ENCODE data around the gene TTLL1.

The TTLL1 gene

DNA sequence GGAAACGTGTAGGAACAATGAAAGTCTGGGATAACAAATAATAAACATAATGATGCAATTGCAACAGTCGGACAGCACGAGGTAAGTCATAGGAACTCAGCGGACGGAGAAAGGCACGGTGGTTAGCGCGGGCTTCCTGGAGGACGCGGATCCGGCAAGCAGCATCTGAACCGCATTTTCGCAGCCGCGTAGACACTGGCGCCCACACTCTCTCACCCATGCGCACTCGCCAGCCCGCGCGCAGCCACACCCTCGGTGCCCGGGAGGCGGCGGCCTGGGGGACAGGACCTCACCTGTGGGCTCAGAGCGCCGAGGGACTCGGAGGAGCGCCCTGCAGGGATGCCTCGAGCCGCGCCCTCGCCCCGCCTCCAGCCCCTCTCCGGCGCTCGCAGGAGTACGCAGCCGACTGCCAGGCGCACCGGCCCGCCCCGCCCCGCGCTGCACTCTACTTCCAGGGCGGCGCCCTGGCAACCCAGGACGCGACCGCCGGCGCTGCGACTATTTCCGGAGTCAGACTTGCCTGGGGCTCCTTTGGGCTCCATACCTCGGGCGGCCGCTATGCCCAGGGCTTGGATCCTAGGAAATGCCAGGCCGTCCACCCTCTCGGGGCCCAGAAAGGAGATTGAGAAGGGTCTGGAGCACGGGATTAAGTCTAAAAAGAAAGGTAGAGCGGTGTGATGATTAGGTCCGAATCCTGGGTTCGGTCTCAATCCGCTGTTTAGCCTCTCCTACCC, at the start of gene TTLL1:
TSS of gene TTLL1 (minus strand) at position 408 of the 734 bp plus-strand sequence. CDS start 13,805 bp downstream, outside the sequence.
- DNase-seq (ENCODE audit: low read depth): peak; percentile 83

DNA sequence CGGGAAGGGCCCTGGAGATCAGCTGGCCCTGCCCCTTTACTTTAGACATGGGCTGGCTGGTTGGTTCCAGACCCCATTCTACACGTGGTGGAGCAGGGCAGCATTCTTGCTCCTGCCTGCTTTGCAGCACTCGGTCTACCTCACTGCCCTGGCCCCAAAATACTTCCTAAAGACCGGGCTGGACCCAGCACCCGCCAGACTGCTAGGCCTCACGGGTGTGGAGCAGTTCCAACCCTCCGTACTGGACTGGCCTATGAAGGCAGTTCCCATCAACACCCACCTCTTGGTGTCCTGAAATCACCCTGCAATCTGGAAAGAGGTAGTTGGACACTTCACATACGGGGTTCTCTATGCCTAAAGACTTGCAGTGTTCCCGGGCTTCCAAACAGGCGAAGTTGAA, 47.6 kb upstream of the TTLL1 start:
- DNase-seq (ENCODE audit: low read depth): no peak

DNA sequence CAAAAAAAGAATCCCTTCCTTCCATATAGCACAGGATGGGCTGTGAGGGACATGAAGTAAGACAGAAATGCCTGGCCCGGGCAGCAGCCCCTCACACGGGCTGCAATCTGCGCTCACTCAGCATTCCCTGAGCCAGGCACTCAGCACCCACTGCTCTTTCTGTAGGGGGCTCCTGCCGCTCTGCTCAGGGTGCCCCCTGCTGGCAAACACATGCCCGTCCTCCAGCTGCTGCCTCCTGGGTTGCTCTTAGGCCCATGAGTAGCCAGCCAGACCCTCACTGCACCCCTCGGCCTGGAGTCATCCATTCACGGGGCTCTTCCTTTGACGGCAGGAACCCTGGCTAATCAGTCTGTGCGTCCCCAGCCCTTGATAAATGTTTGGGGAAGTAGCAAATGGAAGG, 47.1 kb upstream of the TTLL1 start:
- no peak for DNase-seq (ENCODE audit: low read depth)

DNA sequence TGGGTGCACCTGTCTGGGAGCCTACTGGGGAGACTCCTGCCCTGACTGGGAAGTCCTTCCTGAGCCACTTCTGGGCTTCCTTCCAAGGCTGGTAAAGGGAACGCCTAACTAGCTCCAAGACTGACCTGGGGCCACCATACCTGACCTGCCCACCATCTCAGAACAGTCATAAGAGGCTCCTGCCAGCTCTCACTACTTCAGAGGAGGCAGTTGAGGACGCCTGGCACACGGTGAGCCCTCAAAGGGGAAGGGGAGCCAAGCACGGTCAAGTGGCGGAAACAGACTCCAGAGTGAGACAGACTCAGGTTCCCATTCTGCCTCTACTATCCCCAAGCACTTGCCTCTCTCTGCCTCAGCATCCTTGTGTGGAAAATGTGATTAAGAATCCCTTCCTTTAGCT, 46.4 kb upstream of the TTLL1 start:
- DNase-seq (ENCODE audit: low read depth): no peak

DNA sequence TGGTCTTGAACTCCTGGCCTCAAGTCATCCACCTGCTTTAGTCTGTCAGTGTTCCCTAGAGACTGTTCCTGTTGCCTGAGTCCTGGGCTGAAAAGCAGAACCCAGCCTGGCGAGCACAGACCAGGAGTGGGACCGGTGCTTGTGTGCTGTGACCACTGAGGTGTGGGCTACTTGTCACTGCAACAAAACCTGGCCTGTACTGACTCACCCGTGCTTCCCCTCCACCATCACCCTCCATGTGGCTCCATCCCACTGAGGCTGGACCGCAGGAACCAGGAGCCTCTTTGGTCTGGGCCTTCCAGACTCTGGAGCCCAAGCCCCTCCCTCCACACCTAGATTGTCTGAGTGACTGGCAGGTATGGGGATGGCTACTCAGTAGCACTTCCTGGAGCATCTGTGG, 45.4 kb upstream of the TTLL1 start:
- no peak for DNase-seq (ENCODE audit: low read depth)

DNA sequence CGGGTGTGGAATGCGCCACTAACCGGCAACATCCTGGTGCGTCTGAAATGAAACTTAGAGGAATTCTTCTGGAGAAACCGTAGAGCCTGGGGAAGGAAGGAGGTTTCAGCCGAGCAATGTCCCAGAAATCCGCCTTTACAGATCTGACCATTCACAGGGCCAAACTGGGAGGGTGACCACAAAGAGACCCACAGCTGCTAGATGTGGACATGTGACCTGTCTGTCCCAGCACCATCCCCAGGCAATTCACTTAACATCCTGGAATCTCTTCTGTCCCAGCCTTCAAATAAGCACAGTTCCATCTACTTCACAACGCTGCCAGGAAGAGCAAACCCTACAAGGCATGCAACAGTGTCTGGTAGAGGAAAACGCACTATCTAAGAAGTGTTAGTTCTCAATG, 44.2 kb upstream of the TTLL1 start:
- DNase-seq (ENCODE audit: low read depth): no peak

DNA sequence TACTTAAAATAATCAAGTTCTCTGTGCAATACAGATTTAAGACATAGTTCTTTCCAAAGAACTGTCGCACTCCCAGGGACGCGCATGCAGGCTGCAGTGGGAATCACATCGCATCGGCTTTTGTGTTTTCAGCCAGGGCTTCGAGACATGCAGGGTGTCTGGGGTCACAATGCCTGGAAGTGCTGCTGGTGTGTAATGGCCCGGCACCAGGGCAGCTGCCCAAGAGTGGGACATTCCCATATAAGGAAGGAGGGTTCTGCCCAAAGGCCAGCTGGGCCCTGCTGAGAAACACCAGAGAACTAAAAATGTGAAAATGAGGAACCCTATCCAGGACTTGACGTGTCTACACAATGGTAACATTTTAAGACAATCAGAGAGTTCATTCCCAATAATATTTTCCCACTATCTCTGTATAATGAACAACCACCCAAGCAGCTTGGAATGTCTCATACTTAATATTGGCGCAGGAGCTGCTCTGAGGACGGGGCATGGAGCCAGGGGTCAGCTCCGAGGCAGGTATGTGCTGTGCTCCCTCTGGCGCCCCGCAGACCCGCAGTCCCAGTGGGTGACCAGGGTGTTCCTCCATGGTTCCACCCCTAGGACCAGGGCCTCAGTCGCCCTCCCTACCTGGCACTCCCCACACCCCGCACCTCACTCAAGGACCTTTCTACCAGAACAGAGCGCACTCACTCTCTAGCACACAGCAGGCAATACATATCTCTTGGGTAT, 42.7 kb upstream of the TTLL1 start:
- no peak for DNase-seq (ENCODE audit: low read depth)

DNA sequence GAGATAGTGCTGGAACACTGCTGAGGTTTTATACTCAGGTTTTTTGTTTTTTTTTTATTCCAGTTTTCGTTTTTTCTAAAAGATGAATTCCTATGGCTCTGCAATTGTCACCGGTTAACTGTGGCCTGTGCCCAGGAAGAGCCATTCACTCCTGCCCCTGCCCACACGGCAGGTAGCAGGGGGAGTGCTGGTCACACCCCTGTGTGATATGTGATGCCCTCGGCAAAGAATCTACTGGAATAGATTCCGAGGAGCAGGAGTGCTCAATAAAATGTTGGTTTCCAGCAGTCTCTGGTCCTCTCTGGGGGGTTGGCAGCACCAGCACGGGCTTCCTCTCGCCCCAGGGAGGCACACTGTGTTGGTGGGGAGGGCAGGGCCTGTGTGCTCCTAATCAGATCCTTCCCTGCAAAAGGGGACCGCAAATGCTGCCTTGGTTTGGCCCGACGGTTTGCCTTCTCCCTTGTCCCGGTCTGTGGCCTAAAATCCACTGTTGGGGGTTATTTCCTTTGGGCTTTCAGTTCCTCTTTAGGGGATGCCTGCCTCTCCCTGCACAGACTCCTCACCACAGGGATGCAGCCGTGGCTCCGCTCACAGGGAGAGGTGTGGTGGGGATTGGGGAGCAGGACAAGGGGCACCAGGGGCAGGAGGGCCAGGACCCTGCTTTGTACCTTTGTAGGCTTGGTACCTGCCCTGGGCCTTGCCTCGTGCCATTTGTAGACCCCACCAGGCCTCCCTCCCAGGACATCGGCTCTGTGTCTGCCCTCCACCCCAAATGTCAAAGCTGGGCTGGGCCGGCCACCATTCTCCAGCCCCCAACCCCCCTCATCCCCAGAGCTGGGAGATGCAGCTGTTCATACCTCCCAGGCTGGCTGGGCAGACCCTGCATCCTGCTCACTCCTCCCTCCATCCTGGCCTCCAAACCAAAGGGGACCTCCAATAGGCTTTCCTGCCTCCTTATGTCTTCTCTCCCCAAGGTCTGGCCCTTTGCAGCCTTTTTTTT, 40.5 kb upstream of the TTLL1 start:
- no peak for DNase-seq (ENCODE audit: low read depth)

DNA sequence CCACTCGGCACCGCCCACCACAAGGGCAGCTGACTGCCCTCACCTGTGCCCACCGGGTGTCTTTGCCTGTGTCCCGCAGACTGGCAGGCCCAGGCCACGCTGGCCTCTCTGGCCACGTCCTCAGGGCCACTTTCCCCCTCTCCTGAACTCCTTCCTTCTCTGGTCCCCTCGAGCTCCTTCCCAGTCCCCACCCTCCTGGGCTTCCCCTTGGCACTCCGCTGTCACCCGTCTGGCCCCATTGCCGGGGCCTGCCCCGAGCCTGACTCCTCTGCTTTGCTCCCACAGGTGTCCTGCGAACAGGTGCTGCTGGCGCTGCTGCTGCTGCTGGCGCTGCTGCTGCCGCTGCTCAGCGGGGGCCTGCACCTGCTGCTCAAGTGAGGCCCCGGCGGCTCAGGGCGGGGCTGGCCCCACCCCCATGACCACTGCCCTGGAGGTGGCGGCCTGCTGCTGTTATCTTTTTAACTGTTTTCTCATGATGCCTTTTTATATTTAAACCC, 39.8 kb upstream of the TTLL1 start:
- no peak for DNase-seq (ENCODE audit: low read depth)

DNA sequence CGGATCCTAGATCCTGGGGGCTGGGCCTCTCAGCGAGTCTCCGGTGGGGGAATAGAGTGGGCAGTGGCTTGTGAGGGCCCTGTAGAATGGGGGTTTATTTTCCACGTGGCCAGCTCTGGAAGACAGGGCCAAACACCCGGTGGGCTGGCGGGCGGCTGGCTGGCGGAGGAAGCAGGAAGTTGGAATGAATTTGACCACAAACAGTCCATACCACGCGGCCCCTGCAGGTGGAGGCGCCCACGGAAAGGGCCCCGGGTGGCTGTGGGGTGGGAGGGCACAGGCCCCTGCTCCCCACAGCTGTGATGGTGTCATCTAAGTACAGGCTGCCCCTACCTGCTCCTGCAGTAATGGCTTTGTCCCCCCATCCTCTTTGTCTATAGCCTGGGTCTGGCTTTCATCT, 38.9 kb upstream of the TTLL1 start:
- DNase-seq (ENCODE audit: low read depth): no peak

DNA sequence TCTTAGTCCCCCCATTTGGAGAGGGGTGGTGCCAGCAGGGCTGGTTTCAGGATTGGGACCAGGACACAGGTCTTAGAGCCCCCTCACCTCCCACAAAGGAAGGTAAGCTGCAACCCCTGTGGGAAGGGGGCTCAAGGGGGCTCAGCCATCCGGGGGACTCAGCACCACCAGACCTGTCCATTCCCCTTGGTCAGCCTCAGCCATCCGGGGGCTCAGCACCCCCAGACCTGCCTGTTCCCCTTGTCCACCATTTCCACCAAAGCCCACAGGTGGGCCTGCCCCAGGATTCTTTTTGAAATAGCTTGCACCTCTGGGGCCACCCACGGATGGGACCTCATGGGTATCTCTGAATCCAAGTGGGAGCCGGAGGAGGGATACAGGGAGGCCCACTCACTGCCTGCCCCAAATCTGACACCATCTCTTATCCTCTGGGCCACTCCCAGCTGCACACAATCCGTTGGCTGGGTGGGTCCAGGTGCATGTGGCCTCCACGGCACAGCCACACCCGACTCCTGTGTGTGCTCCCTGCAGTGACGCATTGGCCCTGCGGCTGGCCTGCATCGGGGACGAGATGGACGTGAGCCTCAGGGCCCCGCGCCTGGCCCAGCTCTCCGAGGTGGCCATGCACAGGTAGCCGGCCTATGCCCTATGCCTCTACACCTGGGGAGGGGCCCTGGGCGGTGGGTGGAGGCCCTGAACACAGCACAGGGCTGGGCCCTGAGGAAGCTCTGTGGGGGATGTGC, 38.1 kb upstream of the TTLL1 start:
- no peak for DNase-seq (ENCODE audit: low read depth)

DNA sequence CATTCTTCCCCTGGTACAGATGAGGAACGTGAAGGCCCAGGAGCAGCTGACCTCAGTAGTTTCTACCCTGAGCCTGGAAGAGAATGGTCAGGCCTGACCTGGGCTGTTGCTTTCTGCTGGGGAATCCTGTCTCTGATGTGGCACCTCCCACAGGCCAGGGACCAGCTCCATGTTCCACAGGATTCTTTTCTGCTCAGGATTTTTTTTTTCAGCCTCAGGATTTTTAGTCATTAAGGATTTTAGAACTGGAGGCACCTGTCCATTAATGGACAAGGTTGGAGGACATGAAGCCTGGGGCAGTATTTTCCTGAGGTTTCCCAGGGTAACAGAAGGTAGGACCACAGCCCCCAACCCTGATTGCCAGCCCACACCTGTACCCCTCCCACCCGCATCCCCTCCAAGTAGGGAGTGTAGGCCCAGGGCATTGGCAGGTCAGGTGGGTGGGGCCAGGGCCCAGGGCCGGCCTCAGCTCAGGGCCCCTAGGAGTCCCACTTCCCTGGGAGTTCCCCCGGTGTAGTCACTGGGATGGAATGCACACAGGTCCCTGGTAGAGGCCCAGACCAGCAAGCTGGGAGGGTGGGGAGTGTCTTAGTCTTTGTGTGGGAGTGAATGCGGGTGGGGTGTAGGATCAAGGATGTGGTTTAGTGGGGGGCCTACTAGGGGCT, 37.4 kb upstream of the TTLL1 start:
- no peak for DNase-seq (ENCODE audit: low read depth)

DNA sequence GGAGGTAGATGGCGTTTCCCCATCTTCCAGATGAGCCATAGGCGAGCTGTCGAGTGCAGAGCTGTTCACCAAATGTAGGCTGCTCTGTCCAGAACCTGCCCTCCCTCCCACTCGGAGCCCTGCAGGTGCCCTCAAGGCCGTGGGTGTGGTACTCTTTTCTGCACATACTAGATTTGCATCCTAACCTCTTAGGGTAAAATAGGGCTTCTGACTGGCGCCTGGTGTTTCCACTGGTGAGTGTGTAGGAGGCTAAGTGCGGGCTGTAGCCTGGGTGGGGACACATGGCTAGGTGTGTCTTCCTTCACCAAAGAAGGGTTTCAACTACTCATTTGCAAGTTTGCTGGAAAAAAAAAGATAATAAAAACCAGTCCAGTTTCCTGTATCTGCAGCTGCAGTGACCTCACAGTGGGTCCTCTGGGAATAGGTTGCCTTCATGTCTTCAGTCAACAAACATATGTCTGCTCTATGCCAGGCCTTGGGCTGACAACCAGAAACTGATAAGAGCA, 29.8 kb upstream of the TTLL1 start:
- no peak for DNase-seq (ENCODE audit: low read depth)

DNA sequence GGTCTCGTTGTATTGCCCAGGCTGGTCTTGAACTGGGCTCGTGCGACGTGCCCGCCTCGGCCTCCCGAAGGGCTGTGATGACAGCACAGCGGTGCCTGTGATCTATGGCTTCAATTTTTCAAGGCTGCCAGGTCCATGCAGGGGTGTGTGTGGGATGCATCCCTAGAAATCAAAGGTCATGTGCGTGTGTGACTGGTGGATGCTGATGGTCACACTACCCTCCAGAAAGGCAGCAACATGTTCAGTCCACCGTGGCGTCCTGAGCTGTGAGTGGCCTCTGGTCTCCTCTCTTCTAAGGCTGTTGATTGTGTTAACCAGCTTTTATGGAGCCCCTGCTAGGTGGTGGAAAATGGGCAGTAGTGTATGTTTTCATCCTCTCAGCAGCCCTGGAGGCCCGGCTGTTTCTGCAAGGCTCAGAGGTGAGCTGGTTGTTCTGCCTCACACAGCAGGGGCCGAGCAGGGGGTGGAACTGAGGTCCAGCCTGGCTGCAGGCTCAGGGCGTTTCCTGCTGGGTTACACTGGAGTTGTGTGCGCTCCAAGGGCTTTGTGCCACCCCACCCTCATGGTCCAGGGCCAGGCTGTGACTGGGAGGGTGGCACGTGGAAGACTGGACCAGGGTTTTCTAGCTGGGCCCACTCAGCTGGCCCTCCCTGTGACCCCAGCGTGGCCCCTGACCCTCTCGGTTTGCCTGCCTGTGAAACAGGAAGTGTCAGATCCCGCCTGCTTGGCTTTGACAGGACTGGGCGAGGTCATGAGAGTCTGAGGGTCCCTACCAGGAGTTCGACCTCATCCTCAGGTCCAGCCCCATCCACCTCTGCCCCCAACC, 29.0 kb upstream of the TTLL1 start:
- DNase-seq (ENCODE audit: low read depth): no peak

DNA sequence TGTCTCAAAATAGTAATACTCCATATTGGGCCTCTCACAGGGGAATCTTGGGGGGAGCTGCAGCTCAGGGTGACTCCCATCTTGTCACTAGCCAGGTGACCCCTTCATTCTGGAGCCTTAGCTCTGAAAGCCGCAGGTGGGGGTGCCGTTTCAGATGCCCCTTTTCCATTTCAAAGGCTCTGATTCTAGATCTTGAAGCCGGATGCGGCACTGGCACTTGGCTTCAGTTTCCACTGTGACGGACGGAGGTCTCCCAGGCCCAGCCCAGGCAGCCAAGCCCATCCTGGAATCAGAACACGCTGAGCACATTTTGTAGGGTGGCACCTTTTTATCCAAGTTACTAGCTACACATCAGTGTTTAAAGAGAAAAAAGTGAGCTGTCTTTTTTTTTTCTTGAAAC, 27.7 kb upstream of the TTLL1 start:
- DNase-seq (ENCODE audit: low read depth): no peak

DNA sequence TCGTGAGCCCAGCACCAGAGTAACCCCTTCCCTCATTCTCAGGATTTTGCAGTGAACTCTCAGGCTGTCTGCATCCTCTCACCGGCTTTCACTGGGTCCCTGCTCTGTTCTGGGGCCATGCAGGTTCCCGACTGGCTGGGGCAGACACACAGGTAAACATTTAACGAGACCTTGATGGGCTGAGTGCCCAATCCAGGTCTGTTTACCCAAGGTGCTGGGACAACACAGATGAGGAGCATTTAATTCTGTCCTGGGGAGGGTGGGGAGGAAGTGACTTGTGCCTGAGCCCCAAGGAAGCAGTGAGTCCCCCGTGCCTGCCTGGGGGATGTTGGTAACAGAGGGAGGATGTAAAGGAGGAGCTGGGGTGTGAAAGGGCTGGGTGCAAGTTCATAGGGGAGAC, 25.8 kb upstream of the TTLL1 start:
- no peak for DNase-seq (ENCODE audit: low read depth)

DNA sequence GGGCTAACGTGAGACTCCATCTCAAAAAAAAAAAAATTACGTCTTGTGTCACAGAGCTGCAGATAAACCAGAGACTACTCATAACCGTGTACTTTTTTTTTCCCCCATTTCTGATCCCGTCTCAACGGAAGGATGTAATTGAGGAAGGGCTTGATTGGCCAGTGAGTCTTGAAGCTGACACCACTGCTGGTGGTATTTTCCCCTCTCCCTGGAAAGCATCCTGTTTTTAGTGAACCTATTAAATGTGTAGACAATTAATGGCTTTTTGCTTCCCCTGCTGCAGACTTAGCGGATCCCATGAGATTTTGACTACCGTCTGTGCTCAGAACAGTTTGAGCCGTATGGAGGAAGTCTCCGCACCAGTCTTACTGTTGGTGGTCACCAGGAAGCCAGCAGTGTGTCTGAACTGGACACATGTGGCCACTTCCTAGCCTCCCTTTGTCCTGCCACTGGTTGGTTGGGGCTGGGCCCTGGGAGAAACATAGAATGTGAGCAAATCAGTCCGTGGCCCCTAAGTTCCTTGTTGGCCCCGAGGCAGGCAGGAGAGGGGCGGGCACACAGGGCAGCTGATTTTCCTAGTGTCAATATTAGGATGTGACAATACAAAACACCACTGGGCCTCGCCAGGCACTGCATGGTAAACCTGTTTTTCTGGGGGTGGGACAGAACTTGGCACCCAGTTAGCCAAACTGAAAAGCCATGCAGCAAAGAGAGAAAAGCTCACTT, 24.5 kb upstream of the TTLL1 start:
- DNase-seq (ENCODE audit: low read depth): no peak

DNA sequence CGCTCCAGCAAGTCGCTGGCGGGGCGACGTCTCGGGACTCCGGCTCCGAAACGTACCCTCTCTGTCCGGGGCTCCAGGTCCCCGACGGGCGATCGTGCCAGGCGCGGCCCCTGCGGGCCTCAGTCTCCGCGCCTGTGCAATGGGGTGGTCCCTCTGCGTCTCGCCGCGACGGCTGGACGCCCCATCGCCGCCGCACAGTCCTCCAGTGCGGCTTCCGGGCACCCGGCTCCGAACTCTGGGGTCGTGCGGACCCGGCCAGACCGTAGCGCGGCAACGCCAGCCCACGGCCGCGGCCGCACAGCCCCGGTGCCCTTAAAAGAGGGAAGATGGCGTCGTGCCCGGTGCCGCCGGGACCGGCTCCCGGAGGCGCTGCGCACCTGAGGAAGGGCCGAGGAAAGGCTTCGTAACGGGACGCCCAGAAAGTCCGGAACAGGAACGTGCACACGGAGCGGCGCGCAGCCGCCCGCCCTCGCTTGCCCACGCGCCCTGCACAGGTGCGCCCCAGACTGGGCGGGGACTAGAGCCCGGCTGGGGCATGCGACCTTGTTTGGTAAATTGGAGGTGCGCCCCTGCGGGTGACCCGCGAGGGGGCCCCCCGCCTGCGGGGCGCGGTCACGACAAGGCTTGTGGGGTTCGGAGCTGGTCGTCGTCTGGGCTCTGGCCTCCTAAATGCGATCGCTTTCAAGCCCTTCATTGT, 21.9 kb upstream of the TTLL1 start:
- DNase-seq (ENCODE audit: low read depth): peak; percentile 32
